T-cell (primary cell): ENCODE results near the gene OSBPL10. TPM values are rescaled to one million over a fixed set of nuclear protein-coding genes. Genes with fewer than 3 reads are reported as not detected.
A peak's percentile ranks its signal among the peaks of the same experiment; 100 is the strongest.

ENCODE experiments used
- ATAC-seq, 4 experiments: fragments of 200-7000 bp in 3 of 4; fragments of 150-1000 bp in 1 of 4; cut with Tn5 transposase; replicated peaks in 1 of 4; 1 replicate in 3 of 4; 2 replicates in 1 of 4; pipeline ENCODE4 v1.10.0; 2021; ENCODE audit warnings: moderate library complexity in 3 of 4, mild to moderate bottlenecking in 2 of 4, moderate number of reproducible peaks in 1 of 4
- CTCF ChIA-PET, 2 donors: fragments of 300-600 bp; sonication (Branson Sonifier 250); formaldehyde crosslinking; loops; one replicate each; lab custom pipeline; 2022; ENCODE audit warnings: antibody characterized with exemption in 2 of 2; lab: Charles Lee
- POLR2A ChIA-PET, 2 donors: fragments of 300-600 bp; sonication (Branson Sonifier 250); formaldehyde crosslinking; loops; one replicate each; lab custom pipeline; 2022; ENCODE audit warnings: antibody characterized with exemption in 2 of 2; lab: Charles Lee
- DNase-seq, 35 experiments: peaks; one replicate each; pipeline versions ENCODE4 v3.0.0 to v3.0.0-alpha.2; 2013 to 2023
- H3K27ac ChIP-seq: one replicate; pipeline ENCODE4 v1.5.1; 2013; ENCODE audit warnings: low read length
- H3K27me3 ChIP-seq, 2 experiments: replicated peaks in 1 of 2; 1 replicate in 1 of 2; 2 replicates in 1 of 2; pipeline versions ENCODE4 v1.6.1 to v1.7.0; 2013; ENCODE audit warnings: low read length in 1 of 2, mixed read lengths in 1 of 2; ENCODE audit not compliant: control insufficient read depth in 2 of 2, insufficient read depth in 2 of 2; ENCODE audit errors: extremely low read depth in 1 of 2
- H3K36me3 ChIP-seq, 2 donors: 1 replicate in 1 of 2; 2 replicates in 1 of 2; pipeline versions ENCODE4 v1.6.1 to v1.7.0; 2013; ENCODE audit warnings: low read length in 1 of 2; ENCODE audit not compliant: control insufficient read depth in 2 of 2, insufficient read depth in 1 of 2; ENCODE audit errors: extremely low read depth in 1 of 2
- H3K4me1 ChIP-seq, 2 experiments: 1 replicate in 1 of 2; 2 replicates in 1 of 2; pipeline versions ENCODE4 v1.6.1 to v1.7.0; 2013; ENCODE audit warnings: low read length in 2 of 2, mixed read lengths in 1 of 2; ENCODE audit not compliant: insufficient read depth in 2 of 2, control insufficient read depth in 1 of 2; ENCODE audit errors: extremely low read depth in 1 of 2
- H3K4me3 ChIP-seq, 2 donors: 1 replicate in 1 of 2; 2 replicates in 1 of 2; pipeline versions ENCODE4 v1.5.1 to v1.7.0; 2013; ENCODE audit warnings: mild to moderate bottlenecking in 2 of 2, low read length in 1 of 2, moderate library complexity in 1 of 2; ENCODE audit not compliant: control insufficient read depth in 1 of 2; ENCODE audit errors: extremely low read depth in 1 of 2
- H3K9me3 ChIP-seq: 2 replicates; pipeline ENCODE4 v1.7.0; 2013
- H3K27ac Mint-ChIP-seq, 2 donors: one replicate each; pipeline ENCODE4 v1.8.0; 2020 to 2021; ENCODE audit warnings: mild to moderate bottlenecking in 2 of 2, mixed read lengths in 2 of 2
- H3K27me3 Mint-ChIP-seq, 2 donors: one replicate each; pipeline ENCODE4 v1.8.0; 2021 to 2022; ENCODE audit warnings: mixed read lengths in 2 of 2
- H3K36me3 Mint-ChIP-seq: one replicate; pipeline ENCODE4 v1.8.0; 2021; ENCODE audit warnings: mixed read lengths
- H3K4me1 Mint-ChIP-seq, 3 donors: one replicate each; pipeline ENCODE4 v1.8.0; 2020 to 2022; ENCODE audit warnings: mixed read lengths in 3 of 3, mild to moderate bottlenecking in 1 of 3
- H3K4me3 Mint-ChIP-seq, 3 donors: one replicate each; pipeline ENCODE4 v1.8.0; 2020 to 2022; ENCODE audit warnings: mild to moderate bottlenecking in 3 of 3, mixed read lengths in 3 of 3, moderate library complexity in 3 of 3
- H3K9me3 Mint-ChIP-seq, 3 donors: one replicate each; pipeline ENCODE4 v1.8.0; 2020 to 2022; ENCODE audit warnings: mixed read lengths in 3 of 3
- WGBS: methylation state at CpG from one replicate; pipeline ENCODE4 v1.1.5; 2013; ENCODE audit warnings: missing lambda C conversion rate; ENCODE audit not compliant: insufficient coverage; 5-methylcytosine and 5-hydroxymethylcytosine counted together
- total RNA-seq, 35 experiments: library from RNA in 6 of 35; stranded (reverse) in 6 of 35; fragments of 120-200 nt in 1 of 35; gene quantifications; one replicate each; pipeline versions ENCODE4 v1.2.1 to v1.2.4 and lab custom pipeline; 2013 to 2026

The OSBPL10 gene
- total RNA-seq, 5 donors from 2014 or later (not counting 1 experiment from before 2014, with no cell fraction given), result 0.77 to 10.4 (median 2.1) TPM

DNA sequence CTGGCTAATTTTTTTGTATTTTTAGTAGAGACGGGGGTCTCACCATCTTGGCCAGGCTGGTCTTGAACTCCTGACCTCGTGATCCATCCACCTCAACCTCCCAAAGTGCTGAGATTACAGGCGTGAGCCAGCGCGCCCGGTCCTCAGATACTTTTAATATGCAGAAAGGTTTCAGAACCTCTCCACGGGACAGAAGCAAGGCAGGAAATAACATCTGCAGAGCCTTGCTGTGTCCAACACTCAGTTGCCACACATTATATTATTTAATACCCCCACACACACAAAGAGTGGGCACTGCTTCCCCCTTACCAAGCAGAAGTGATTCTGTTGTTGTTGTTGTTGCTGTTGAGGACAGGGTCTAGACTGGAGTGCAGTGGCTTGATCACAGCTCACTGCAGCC lies 28.0 kb downstream of the OSBPL10 start:
- POLR2A ChIA-PET, result no interaction called here
- Mint-ChIP-seq H3K36me3 (peaks cover 3% of the 10 kb centered on the region), H3K9me3 (peaks cover 6 to 18% (median 12%) of the 10 kb centered on the region in 3 donors), H3K27me3 (peaks cover 5 to 14% of the 10 kb centered on the region in 2 donors), H3K4me3 (no peak overlapping the region), H3K4me1 (peaks cover 0 to 8% (median 5%) of the 10 kb centered on the region in 3 donors), H3K27ac (no peak overlapping the region)
- Histone ChIP-seq H3K4me3 (no peak overlapping the region), H3K9me3 (no peaks in the 10 kb centered on the region), H3K27ac (no peak overlapping the region), H3K27me3 (peaks cover 0 to 2% of the 10 kb centered on the region in 2 experiments), H3K36me3 (no peaks in the 10 kb centered on the region), H3K4me1 (no peaks in the 10 kb centered on the region)
- CTCF ChIA-PET, result no interaction called here
- no peak for ATAC-seq
- DNase-seq, result no peak
- WGBS, result 81% methylated on average over 5 of the region's 7 CpGs

DNA sequence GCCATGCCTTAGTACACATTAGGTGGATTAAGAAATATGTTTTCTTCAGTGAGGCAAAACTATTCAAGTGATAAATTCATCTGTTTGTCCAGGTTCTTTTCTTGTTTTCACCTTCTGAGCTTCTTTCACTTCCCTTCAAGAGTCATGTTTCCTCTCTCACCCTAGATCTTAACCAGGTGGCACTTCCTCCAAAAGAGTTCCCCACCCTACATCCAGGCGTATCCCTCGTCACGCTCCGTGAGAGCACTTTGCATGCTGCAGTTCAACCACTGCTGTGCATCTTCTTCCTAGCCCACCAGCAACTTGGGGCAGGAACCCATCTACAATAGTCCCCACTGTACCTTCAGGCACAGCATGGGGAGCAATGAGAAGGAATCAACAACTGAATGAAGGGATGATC lies 28.9 kb downstream of the OSBPL10 start:
- Mint-ChIP-seq H3K4me3 (no peak overlapping the region), H3K9me3 (peaks cover 6 to 18% (median 12%) of the 10 kb centered on the region in 3 donors), H3K27me3 (peaks cover 5 to 14% of the 10 kb centered on the region in 2 donors), H3K36me3 (peaks cover 3% of the 10 kb centered on the region), H3K27ac (no peak overlapping the region), H3K4me1 (peaks cover 0 to 8% (median 5%) of the 10 kb centered on the region in 3 donors)
- Histone ChIP-seq H3K4me3 (no peak overlapping the region), H3K36me3 (no peaks in the 10 kb centered on the region), H3K27ac (no peak overlapping the region), H3K27me3 (peaks cover 0 to 3% of the 10 kb centered on the region in 2 experiments), H3K4me1 (no peaks in the 10 kb centered on the region), H3K9me3 (no peaks in the 10 kb centered on the region)
- ChIA-PET CTCF (no interaction called here), POLR2A (no interaction called here)
- peak in 1 of 35 experiments; percentile 2 for DNase-seq
- WGBS, result 38% methylated on average over 4 of the region's 4 CpGs
- no peak for ATAC-seq

DNA sequence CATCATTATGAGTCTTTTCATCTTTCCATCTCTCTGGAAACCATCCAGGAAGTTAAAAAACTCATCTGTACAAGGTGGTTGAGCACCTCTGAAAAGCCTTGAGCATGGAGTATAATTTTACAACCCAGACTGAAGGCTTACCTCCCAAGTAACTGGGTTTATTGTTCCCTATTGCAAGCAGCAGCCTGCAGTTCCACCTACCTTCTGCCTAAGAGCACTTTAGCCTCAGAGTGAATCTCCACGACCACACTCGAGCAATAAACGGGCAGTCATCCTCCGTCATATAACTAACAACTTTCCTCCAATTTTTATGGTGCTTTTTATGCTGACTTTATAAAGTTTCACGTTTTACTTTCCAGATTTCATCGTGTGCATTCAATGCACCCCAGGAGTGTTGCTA lies 32.8 kb downstream of the OSBPL10 start:
- Mint-ChIP-seq H3K4me1 (peaks cover 0 to 11% (median 5%) of the 10 kb centered on the region in 3 donors), H3K36me3 (no peaks in the 10 kb centered on the region), H3K4me3 (no peak overlapping the region), H3K9me3 (peaks cover 0 to 7% (median 0%) of the 10 kb centered on the region in 3 donors), H3K27me3 (peaks cover 10 to 20% of the 10 kb centered on the region in 2 donors), H3K27ac (no peak overlapping the region)
- WGBS, result 92% methylated on average over 5 of the region's 6 CpGs
- ChIA-PET POLR2A (no interaction called here), CTCF (no interaction called here)
- DNase-seq, result no peak
- no peak overlapping the region for H3K4me3 ChIP-seq
- peaks cover 0 to 5% of the 10 kb centered on the region in 2 experiments for H3K27me3 ChIP-seq
- no peak for ATAC-seq
- no peaks in the 10 kb centered on the region for H3K4me1 ChIP-seq
- no peaks in the 10 kb centered on the region for H3K9me3 ChIP-seq
- no peak overlapping the region for H3K27ac ChIP-seq
- no peaks in the 10 kb centered on the region for H3K36me3 ChIP-seq

DNA sequence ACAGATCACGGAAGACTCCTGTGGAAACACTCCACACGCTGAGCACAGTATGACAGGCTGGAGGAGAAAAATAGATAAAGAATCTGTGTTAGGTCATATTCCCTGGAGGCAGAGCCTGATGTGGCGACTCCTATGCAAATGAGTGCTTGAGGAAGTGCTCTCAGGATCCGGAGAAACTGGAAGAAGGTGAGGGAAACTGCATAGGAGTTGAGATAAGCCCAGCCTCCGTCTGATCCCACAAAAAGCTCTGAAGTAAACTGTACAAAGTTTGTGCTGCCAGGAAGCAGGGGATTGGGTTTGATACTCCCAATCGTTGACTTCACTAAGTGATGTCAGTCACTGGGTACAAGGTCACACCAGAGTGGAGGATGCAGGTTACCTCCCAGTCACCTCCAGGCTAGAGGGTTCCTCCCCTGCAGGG lies 33.4 kb downstream of the OSBPL10 start:
- POLR2A ChIA-PET, result no interaction called here
- DNase-seq (no peak), ATAC-seq (no peak)
- WGBS, result 55% methylated on average over 3 of the region's 6 CpGs
- H3K4me1 Mint-ChIP-seq, result peaks cover 0 to 11% (median 5%) of the 10 kb centered on the region in 3 donors
- H3K4me1 ChIP-seq, result no peaks in the 10 kb centered on the region
- no peaks in the 10 kb centered on the region for H3K9me3 ChIP-seq
- no peak overlapping the region for H3K27ac Mint-ChIP-seq
- peaks cover 0 to 7% (median 0%) of the 10 kb centered on the region in 3 donors for H3K9me3 Mint-ChIP-seq
- H3K27ac ChIP-seq, result no peak overlapping the region
- CTCF ChIA-PET, result no interaction called here
- no peak overlapping the region for H3K4me3 ChIP-seq
- H3K36me3 ChIP-seq, result no peaks in the 10 kb centered on the region
- H3K27me3 ChIP-seq, result peaks cover 0 to 5% of the 10 kb centered on the region in 2 experiments
- H3K27me3 Mint-ChIP-seq, result peaks cover 9 to 20% of the 10 kb centered on the region in 2 donors
- H3K4me3 Mint-ChIP-seq, result no peak overlapping the region
- H3K36me3 Mint-ChIP-seq, result no peaks in the 10 kb centered on the region

DNA sequence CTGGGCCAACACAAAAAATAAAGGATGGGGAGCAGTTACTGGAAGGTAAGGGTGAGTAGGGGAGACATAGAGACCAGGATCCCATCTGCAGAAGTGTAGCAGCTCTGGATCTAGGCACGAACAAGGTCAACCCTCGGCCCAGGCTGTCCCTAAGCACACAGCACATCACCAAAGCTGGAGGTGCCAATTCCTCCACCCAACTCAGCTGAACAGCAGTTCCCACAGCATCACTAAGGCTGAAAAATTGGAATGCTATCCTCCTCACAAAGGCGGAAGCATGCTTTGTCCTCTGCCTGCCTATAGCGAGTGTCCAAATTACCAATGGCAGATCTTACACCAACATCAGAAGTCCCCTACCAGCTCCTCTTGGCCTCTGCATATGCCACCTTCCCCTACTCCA lies 33.9 kb downstream of the OSBPL10 start:
- Histone ChIP-seq H3K9me3 (no peaks in the 10 kb centered on the region), H3K27me3 (peaks cover 0 to 7% of the 10 kb centered on the region in 2 experiments), H3K4me3 (no peak overlapping the region), H3K36me3 (no peaks in the 10 kb centered on the region), H3K4me1 (no peaks in the 10 kb centered on the region), H3K27ac (no peak overlapping the region)
- CTCF ChIA-PET, result no interaction called here
- no peak overlapping the region for H3K27ac Mint-ChIP-seq
- H3K4me3 Mint-ChIP-seq, result no peak overlapping the region
- peaks cover 0 to 7% (median 0%) of the 10 kb centered on the region in 3 donors for H3K9me3 Mint-ChIP-seq
- POLR2A ChIA-PET, result no interaction called here
- ATAC-seq (no peak), DNase-seq (no peak)
- WGBS, result 100% methylated on average over 2 of the region's 4 CpGs
- H3K27me3 Mint-ChIP-seq, result peaks cover 6 to 18% of the 10 kb centered on the region in 2 donors
- H3K4me1 Mint-ChIP-seq, result peaks cover 0 to 8% (median 2%) of the 10 kb centered on the region in 3 donors
- H3K36me3 Mint-ChIP-seq, result no peaks in the 10 kb centered on the region

DNA sequence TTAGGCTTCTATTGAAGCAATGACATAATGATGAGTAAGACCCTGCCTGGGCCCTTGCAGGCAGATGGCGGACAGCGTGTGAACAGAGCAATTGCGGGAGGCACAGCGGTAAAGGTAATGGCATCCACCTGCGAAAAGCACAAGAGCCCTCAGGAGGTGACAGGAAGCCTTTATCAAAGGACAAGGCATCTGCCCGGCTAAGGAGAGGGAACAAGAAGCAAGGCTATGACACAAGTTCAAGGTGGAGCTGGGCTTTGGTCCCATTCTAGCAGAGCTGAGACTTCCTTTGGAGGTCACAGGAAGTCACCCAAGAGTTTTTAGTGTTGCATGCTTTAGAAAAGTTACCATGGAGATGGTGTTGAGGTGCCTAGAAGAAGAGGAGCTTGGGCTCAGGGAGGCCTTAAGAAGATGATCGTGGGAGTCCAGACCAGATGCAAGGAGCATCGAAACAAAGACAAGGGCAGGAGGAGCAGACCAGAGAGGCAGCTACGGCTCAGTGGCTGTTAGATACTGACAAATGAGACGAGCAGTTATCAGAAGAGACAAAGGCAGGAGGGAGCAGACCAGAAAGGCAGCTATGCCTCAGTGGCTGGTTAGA lies 34.5 kb downstream of the OSBPL10 start:
- 93% methylated on average over 9 of the region's 10 CpGs for WGBS
- Histone ChIP-seq H3K27ac (no peak overlapping the region), H3K9me3 (no peaks in the 10 kb centered on the region), H3K4me3 (no peak overlapping the region), H3K27me3 (peaks cover 0 to 8% of the 10 kb centered on the region in 2 experiments), H3K4me1 (no peaks in the 10 kb centered on the region), H3K36me3 (no peaks in the 10 kb centered on the region)
- Mint-ChIP-seq H3K4me3 (no peak overlapping the region), H3K27me3 (peaks cover 6 to 17% of the 10 kb centered on the region in 2 donors), H3K36me3 (no peaks in the 10 kb centered on the region), H3K27ac (peak overlapping the region in 1 of 2 donors; percentile 21), H3K4me1 (peaks cover 0 to 5% (median 0%) of the 10 kb centered on the region in 3 donors), H3K9me3 (peaks cover 0 to 7% (median 0%) of the 10 kb centered on the region in 3 donors)
- ChIA-PET POLR2A (no interaction called here), CTCF (no interaction called here)
- no peak for DNase-seq
- ATAC-seq, result no peak
